Heart left ventricle (tissue), 13 donors: ENCODE results near the gene RAB3D.

Source experiments
- POLR2A ChIP-seq, 2 donors: fragments of 450-650 bp; IDR thresholded peaks; one replicate each; pipeline ENCODE4 v1.6.1; 2017; ENCODE audit warnings: antibody characterized with exemption in 2 of 2, mild to moderate bottlenecking in 2 of 2, moderate library complexity in 2 of 2
- TF ChIP-seq, protein P1 (sequence below), 12 donors: fragments of 200-600 bp; sonication (generic) in 4 of 12; IDR thresholded peaks; one replicate each; pipeline versions ENCODE4 v1.5.0 to v1.8.0; 2018 to 2022; ENCODE audit warnings: antibody characterized with exemption in 12 of 12, mild to moderate bottlenecking in 5 of 12
- donor health status: ischemic (EF 13 %, LVEDD 7.1; RV severe dilation, severe dysfunction).
- donor health status: DM: no; HTN: yes; CAD: no.
- donor health status: DM: no; HTN: no; CAD: no.
- donor health status: ischemic (EF 25% LVEDD 6.9; RV normal size, moderate dysfunction).
- donor health status: ischemic (EF 25% LVEDD 5.7; RV mildly dilated, moderate dysfunction).
- donor health status: ischemic (EF 35%, LVEDD 5.7; RV mildly dilated, moderate dysfunction).
- donor health status: nonischemic (EF 11% LVEDD 7.7; RV severe dilation, severe dysfunction).
- donor health status: DM: yes; HTN: yes; CAD: no.
- donor health status: PGD.
- donor health status: ischemic (EF 29% LVEDD 5.4; RV normal size, mild dysfunction).
- donor health status: nonischemic (EF 23%, LVEDD 6.1; RV moderate dilation, normal function).

DNA sequence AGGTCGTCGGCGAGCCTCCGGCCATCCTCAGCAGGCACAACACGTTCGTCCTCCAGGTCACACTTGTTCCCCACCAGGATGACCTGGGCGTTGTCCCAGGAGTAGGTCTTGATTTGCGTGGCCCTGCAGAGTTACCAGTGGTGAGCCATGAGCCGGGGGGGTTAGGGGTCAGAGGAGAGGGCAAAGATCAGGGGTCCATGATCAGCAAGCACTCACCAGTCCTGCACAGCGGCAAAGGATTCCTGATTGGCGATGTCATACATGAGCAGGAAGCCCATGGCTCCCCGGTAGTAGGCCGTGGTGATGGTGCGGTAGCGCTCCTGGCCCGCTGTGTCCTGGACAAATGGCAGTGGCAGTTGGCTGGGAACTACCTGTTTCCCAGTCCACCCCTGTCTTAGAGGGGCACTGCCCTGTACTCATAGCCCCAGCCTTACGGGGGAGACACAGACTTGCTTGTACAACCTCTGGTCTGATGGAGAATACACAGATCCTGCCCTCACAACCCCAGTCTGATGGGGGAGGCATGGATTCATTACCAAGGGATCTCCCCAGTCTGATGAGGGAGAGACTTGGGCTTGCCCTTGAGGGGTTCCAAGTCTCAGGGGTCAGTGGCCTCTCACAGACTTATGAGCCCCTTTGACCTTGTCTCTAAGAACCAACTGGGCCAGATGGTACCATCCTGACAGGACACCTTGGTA lies 3.9 kb downstream of the RAB3D start:
- TF ChIP-seq, protein P1, sequence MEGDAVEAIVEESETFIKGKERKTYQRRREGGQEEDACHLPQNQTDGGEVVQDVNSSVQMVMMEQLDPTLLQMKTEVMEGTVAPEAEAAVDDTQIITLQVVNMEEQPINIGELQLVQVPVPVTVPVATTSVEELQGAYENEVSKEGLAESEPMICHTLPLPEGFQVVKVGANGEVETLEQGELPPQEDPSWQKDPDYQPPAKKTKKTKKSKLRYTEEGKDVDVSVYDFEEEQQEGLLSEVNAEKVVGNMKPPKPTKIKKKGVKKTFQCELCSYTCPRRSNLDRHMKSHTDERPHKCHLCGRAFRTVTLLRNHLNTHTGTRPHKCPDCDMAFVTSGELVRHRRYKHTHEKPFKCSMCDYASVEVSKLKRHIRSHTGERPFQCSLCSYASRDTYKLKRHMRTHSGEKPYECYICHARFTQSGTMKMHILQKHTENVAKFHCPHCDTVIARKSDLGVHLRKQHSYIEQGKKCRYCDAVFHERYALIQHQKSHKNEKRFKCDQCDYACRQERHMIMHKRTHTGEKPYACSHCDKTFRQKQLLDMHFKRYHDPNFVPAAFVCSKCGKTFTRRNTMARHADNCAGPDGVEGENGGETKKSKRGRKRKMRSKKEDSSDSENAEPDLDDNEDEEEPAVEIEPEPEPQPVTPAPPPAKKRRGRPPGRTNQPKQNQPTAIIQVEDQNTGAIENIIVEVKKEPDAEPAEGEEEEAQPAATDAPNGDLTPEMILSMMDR (IDR thresholded peaks at IDR 0.05) = no peak
- TF ChIP-seq POLR2A (IDR thresholded peaks at IDR 0.05) = no peak
